GM12873 (cell line): ENCODE measurements around the gene STARD8.

Experiments
- TF ChIP-seq, protein P1 (sequence below): IDR thresholded peaks from 2 replicates; pipeline ENCODE4 v1.5.1; 2012; ENCODE audit warnings: low read depth, mild to moderate bottlenecking, moderate library complexity, low read length, control low read depth; ENCODE audit not compliant: insufficient read depth; ENCODE audit errors: missing control alignments

The STARD8 gene

DNA sequence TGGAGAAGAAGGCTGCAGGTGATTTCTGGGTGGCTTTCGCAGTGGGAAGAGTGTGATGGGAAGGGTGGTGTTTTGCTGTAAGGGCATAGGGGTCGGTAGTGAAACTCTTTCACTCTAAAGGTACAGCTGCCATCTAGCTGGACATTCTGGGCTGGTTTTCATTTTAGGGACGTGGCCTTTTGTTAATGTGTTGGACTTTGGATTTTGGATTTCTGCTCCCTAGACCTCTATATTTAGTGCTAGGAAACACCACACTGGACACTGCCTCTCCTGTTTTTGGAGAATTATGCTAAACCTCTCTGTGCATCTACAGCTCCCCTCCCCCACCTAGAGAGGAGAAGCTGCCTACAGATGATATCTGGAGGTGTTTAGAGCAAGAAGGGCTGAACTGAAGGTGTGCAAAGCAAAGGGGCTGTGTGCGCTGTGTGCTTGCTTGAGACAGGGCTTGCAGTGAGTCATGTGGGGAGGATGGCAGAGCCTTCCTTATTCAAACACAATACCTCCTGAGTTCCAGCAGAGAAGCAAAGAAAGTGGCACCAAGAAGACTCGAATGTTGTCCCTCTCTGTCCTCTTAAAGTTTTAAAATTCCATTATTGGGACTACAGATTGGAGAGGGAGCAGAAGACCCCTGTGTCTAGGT is 47.9 kb downstream of the STARD8 start:
- TF ChIP-seq, protein P1, sequence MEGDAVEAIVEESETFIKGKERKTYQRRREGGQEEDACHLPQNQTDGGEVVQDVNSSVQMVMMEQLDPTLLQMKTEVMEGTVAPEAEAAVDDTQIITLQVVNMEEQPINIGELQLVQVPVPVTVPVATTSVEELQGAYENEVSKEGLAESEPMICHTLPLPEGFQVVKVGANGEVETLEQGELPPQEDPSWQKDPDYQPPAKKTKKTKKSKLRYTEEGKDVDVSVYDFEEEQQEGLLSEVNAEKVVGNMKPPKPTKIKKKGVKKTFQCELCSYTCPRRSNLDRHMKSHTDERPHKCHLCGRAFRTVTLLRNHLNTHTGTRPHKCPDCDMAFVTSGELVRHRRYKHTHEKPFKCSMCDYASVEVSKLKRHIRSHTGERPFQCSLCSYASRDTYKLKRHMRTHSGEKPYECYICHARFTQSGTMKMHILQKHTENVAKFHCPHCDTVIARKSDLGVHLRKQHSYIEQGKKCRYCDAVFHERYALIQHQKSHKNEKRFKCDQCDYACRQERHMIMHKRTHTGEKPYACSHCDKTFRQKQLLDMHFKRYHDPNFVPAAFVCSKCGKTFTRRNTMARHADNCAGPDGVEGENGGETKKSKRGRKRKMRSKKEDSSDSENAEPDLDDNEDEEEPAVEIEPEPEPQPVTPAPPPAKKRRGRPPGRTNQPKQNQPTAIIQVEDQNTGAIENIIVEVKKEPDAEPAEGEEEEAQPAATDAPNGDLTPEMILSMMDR: no peak

DNA sequence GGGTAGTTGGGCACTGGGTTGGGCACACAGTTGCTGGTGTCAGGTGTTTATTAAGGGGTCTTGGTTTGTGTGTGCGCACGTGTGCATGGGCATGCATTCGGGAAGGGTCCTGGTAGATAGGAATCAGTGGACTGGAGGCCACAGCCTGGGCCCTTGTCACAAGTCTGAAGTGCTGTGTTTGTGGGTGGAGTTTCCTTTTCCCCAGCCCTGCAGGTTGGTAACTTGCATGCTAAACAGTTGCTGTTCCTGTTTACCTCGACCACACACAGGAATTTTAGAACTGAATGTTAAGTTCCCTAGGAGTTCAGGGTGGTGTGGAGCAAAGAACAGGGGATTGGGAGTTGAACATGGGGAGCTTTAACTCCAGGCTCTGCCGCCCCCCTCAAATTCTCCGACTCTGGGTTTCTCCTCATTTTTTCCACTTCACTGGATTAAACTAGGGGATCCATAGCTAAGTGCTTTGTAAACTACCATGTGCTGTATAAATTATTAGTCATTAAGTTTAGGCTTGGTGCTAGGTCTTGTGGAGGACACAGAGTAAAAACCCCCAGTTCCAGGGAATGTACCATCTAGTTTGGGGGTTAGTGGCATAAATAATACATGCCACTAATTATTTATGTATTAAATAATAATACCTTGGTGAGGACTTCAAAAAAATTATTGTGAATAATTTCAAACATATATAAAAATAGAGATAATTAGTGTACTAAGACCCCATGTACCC is 49.0 kb downstream of the STARD8 start:
- TF ChIP-seq, protein P1: no peak

DNA sequence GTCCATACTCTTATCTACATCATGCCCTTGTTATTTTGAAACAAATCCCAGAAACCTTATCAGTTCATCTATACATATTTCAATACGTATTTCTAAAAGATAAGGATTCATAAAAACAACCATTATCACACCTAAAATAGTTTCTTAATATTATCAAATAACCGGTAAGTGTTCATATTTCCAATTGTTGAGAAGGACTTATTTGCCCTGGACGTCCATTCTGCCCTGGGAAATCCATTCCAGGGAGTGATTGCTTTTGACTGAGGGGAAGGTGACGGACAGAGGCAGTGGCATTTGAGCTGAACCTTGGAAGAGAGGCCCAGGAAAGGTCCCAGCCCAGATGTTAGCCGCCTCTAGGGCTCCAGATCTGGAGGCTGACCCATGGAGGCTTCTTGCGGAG is 49.6 kb downstream of the STARD8 start:
- TF ChIP-seq, protein P1: no peak

DNA sequence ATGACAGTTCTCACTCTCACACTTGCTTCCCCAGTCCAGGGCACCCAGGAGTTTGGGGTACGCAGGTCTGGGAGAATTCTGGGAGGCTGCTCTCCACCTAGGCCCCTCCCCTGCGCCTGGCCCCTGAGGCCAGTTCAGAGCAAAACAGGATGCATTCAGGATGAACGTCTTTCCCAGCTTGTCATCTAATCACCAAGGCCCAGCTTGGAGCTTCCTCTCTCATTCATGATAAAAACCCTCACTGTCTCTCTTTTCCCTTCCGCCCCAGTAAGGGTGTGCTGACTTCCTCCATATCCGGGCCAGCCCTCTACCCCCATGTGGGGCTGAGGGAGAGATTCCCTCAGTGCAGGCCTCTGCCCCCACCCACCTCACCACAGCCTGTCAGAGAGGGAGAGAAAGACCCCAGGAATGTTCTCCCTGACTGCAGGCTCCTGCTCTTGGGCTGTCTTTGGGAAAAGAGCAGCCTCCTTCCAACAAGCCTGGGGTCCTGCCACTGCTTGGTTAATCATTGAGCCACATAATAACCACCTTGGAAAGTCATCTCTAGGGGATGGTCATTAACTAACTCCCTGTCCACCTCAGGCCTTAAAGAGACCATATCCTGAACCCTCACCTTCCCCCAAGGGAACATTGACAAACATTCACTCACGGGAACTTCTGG is 50.1 kb downstream of the STARD8 start:
- TF ChIP-seq, protein P1: no peak

DNA sequence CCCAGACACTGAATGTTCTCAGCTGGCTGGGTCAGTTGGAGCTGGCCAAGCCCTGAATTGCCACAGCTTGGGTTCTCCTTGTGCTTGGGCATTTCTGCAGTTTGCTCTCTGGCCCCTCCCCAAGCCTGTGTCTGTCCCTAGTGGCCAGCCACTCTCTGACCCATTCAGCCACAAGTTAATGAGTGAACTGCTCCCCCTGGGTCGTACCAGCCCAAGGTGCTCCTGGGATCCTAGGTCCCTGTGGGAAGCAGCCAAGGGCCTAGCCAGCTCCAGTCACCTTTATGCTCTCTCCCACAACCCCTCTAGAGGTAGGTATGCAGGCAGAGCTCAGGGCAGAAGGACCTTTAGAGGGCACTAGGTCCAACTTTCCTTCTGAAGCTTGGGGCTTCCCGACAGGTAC is 51.5 kb downstream of the STARD8 start:
- TF ChIP-seq, protein P1: no peak

DNA sequence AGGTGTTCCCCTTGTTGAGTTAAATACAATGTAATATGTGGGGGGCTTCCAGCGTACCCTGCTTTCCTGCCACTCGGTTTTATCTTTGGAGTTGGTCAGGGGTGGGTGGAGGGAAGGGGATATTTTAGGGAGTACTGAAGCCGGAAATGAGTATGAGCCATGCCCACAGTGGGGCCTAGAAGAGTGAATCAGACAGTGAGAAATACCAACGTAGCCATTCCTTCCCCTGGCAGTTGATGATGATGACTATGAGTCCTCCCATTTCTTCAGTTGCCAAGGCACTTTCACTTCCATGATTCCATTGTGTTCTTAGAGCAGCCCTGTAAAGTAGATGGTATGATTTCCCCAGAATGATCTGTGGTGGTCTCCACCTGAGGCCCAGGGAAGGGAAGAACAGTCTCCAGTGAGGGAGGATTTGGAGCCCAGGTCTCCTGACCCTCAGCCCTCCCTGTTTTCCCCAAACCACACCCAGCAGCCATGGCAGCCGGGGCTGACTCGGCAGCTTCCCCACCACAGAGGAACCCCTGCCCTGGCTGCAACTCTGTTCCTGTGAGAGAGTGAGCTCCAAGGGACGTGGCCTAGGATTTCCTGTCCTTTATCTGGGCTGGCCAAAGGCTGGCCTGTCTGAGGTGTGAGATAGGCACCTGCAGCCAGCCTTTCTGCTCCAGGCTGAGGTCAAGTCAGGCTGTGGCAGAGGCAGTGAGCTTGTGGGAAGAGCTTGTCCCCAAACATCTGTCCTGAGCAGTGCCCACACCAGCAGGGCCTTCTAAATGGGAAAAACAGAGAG is 52.7 kb downstream of the STARD8 start:
- TF ChIP-seq, protein P1: no peak
